ENCODE data around the gene SUPT16H. TPM values are rescaled to one million over a fixed set of nuclear protein-coding genes. Genes with fewer than 3 reads are reported as not detected.

SUPT16H gene
- total and polyA plus RNA-seq, 2 of the 13 experiments (the other 11 are each of a cell fraction or from before 2014, with no cell fraction given), result 77.5 to 230 TPM

DNA sequence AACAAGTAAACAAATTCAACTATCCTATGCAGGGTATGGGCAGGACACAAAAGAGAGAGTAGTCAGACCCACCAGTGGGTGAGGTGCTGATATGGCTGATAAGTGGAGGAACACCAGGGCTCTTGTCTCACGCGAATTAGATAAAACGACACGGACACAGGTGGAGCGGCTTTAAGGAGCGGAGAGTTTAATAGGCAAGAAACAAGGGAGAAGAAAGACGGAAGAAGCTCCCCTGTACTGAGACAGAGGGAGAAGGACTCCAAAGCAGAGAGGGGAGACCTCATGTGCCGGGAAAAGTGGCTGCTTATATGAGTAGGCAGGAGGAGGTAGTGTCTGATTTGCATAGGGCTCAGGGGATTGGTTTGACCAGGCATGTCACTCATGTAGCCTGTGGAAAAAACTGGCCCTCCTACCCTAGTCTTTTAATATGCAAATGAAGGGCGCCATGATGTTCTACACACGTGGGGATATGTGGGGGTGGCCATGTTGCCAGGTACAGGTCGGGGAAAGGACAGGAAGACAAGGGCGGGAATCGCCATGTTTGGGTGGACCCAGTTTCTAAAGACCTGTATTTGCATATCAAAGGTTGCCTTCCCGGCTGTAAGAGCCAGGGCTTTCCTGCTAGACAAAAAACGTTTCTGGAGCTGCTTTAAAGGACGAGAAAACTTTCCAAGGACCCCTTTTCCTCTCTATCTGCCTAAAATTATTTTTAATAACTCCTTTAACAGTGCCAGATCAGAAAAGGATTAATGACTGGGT is 75.2 kb downstream of the SUPT16H start (continued):
- no peak for TF ChIP-seq ZBED4 (CRISPR knock-in tag; IDR thresholded peaks at IDR 0.05; ENCODE audit: borderline replicate concordance)
- no peak for TF ChIP-seq KDM1A (CRISPR knock-in tag; IDR thresholded peaks at IDR 0.05)
- no peak for TF ChIP-seq ZNF317 (CRISPR knock-in tag; IDR thresholded peaks at IDR 0.05)
- TF ChIP-seq ZMYM4 (CRISPR knock-in tag; IDR thresholded peaks at IDR 0.05), result peak; percentile 94
- 0 out of 2 replicates have a peak, but pooled peaks have one; percentile 13 for TF ChIP-seq ZNF777 (CRISPR knock-in tag; IDR thresholded peaks at IDR 0.05)
- no peak for TF ChIP-seq TRIM22 (IDR thresholded peaks at IDR 0.05)
- no peak for TF ChIP-seq FUBP1 (CRISPR knock-in tag; IDR thresholded peaks at IDR 0.05; ENCODE audit: borderline replicate concordance)
- TF ChIP-seq WIZ (CRISPR knock-in tag; IDR thresholded peaks at IDR 0.05), result no peak
- TF ChIP-seq HMG20B (CRISPR knock-in tag; conservative IDR thresholded peaks at IDR 0.05), result no peak
- TF ChIP-seq EEA1 (CRISPR knock-in tag; IDR thresholded peaks at IDR 0.05; ENCODE audit: borderline replicate concordance), result no peak
- peak; percentile 80; the same call in 1 of the 2 replicates for TF ChIP-seq ZBTB3 (CRISPR knock-in tag; IDR thresholded peaks at IDR 0.05; ENCODE audit: borderline replicate concordance, low read depth)
- peak; percentile 15; the same call in 1 of the 2 replicates for TF ChIP-seq ZNF232 (CRISPR knock-in tag; IDR thresholded peaks at IDR 0.05; ENCODE audit: borderline replicate concordance)
- TF ChIP-seq REST (IDR thresholded peaks at IDR 0.05; ENCODE audit: borderline replicate concordance in 1 of 2, low read depth in 1 of 2, low read length in 2 of 2), result no peak; a peak in 1 of 4 replicates
- no peak for TF ChIP-seq TP53 (CRISPR knock-in tag; conservative IDR thresholded peaks at IDR 0.05)
- TF ChIP-seq LRRFIP1 (CRISPR knock-in tag; conservative IDR thresholded peaks at IDR 0.05), result no peak

Measured in HepG2 (cell line).